Mesodermal cell (in vitro differentiated cells): ENCODE data around the gene ST8SIA6.
"Not testable (repeated sequence)": the region's sequence is repeated elsewhere in the genome, so short reads cannot be mapped to it uniquely, and the experiment has no call there.

Experiments
- H3K27ac ChIP-seq: 2 replicates; pipeline ENCODE4 v1.7.0; 2013; ENCODE audit warnings: mild to moderate bottlenecking, low read depth, low read length, moderate library complexity; ENCODE audit not compliant: severe bottlenecking
- H3K36me3 ChIP-seq: 2 replicates; pipeline ENCODE4 v1.7.1; 2013; ENCODE audit warnings: mild to moderate bottlenecking, low read length, moderate library complexity; ENCODE audit not compliant: control insufficient read depth, insufficient read depth
- H3K4me1 ChIP-seq: one replicate; pipeline ENCODE4 v1.7.1; 2013; ENCODE audit warnings: mild to moderate bottlenecking, low read length; ENCODE audit not compliant: insufficient read depth, control insufficient read depth, poor library complexity, severe bottlenecking
- H3K4me3 ChIP-seq: 2 replicates; pipeline ENCODE4 v1.7.0; 2013; ENCODE audit warnings: low read length, control low read depth, mild to moderate bottlenecking; ENCODE audit not compliant: insufficient read depth, poor library complexity, severe bottlenecking; ENCODE audit errors: extremely low read depth
- H3K9me3 ChIP-seq: 2 replicates; pipeline ENCODE4 v1.7.1; 2013; ENCODE audit warnings: mild to moderate bottlenecking, low read length, moderate library complexity; ENCODE audit not compliant: control insufficient read depth
- whole genome bisulfite sequencing, 2 experiments: methylation state at CpG; one replicate each; pipeline ENCODE4 v1.1.5; 2013; ENCODE audit warnings: missing lambda C conversion rate in 2 of 2; ENCODE audit not compliant: insufficient coverage in 2 of 2; 5-methylcytosine and 5-hydroxymethylcytosine counted together

Gene ST8SIA6

GRCh38 chr10:17436578-17436977 is 17.8 kb downstream of the ST8SIA6 start:
- not testable (repeated sequence) for H3K4me3 ChIP-seq, H3K36me3 ChIP-seq, H3K9me3 ChIP-seq, H3K27ac ChIP-seq, H3K4me1 ChIP-seq
- 89 to 93% methylated on average over 2 of the region's 2 CpGs for WGBS, 2 experiments

DNA sequence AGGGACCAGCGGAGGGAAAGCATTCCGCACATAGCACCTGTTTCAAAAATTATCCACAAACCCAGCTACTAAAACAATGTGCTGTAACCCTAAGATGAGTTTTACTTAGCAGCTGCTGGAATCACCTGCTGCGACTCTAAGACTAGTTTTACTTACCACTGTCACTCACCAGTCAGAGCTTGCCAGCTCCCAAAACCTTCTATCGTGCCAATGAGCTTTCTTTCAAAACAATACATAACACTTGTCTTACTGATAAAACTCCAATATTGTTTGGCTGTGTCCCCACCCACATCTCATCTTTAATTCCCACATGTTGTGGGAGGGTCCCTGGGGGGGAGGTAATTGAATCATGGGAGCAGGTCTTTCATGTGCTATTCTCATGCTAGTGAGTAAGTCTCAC is 18.4 kb downstream of the ST8SIA6 start:
- no peak overlapping the region for H3K27ac ChIP-seq
- no peaks in the 10 kb centered on the region for H3K4me1 ChIP-seq
- no peak overlapping the region for H3K4me3 ChIP-seq
- H3K9me3 ChIP-seq = no peaks in the 10 kb centered on the region
- 90 to 92% methylated on average over 2 to 3 of the region's 4 CpGs for WGBS, 2 experiments
- H3K36me3 ChIP-seq = no peaks in the 10 kb centered on the region

DNA sequence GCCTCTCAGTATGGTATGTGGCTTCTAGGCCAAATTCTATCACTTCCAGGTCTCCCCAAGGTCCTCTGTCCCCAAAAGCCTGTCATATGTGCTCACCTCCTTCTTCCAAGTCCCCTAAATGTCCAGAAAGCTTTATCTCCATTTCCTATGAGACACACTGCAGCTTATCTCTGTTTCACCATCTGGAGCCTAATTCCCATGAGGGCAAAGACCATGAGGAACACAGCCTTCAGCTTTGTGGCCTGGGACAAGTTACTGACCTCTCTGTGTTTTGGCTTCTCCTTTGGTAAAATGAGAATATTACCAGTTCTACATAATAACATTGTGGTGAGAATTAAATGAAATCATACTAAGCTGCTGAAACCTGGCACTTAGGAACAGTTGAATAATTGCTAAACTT is 19.2 kb downstream of the ST8SIA6 start:
- Histone ChIP-seq H3K27ac (no peak overlapping the region), H3K4me1 (no peaks in the 10 kb centered on the region), H3K36me3 (no peaks in the 10 kb centered on the region), H3K9me3 (no peaks in the 10 kb centered on the region), H3K4me3 (no peak overlapping the region)

DNA sequence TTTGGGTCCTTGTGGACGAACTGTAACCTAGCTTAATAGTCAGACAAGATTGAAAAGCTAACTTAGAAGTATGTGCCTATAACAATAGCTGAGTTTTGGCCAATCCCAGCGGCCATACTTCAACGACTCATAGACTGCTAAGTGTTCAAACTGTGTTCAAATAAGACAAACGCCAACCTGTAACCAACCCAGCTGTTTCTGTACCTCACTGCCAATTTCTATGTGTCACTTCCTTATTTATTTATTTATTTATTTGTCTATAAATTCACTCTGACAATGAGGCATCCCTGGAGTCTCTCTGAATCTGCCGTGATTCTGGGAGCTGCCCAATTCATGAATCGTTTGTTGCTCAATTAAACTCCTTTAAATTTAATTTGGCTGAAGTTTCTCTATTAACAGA is 21.7 kb downstream of the ST8SIA6 start:
- WGBS, 2 experiments = 73 to 87% methylated on average over 1 to 5 of the region's 6 CpGs
- H3K36me3 ChIP-seq = no peaks in the 10 kb centered on the region
- no peaks in the 10 kb centered on the region for H3K4me1 ChIP-seq
- no peak overlapping the region for H3K27ac ChIP-seq
- no peak overlapping the region for H3K4me3 ChIP-seq
- no peaks in the 10 kb centered on the region for H3K9me3 ChIP-seq

DNA sequence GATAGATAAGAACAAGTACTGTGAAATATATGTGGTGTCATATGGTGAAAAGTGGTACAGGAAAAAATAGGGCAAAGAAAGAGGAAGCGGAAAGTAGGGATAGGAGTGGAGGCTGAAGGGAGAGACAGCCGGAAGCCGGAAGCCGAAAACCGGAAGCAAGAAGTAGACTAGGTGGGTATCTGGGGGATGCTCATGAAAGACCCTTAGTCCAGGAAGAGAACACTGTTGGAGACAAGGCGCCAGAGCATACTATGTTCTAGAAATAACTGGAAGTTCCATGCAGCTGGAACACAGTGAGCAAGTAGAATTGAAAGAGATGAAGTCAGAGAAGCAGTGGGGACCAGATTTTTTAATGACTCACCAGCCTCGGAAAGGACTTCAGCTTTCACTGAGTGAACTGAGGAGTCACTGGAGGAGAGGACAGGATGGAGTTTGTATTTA is 22.5 kb downstream of the ST8SIA6 start:
- H3K36me3 ChIP-seq = no peaks in the 10 kb centered on the region
- no peak overlapping the region for H3K4me3 ChIP-seq
- no peaks in the 10 kb centered on the region for H3K4me1 ChIP-seq
- H3K9me3 ChIP-seq = no peaks in the 10 kb centered on the region
- H3K27ac ChIP-seq = no peak overlapping the region
- WGBS, 2 experiments = 89 to 96% methylated on average over 7 of the region's 7 CpGs

GRCh38 chr10:17430647-17431355 is 23.6 kb downstream of the ST8SIA6 start:
- 24 to 67% methylated on average over 1 to 2 of the region's 7 CpGs for WGBS, 2 experiments
- H3K4me3 ChIP-seq = no peak overlapping the region
- H3K4me1 ChIP-seq = no peaks in the 10 kb centered on the region
- H3K9me3 ChIP-seq = no peaks in the 10 kb centered on the region
- no peaks in the 10 kb centered on the region for H3K36me3 ChIP-seq
- no peak overlapping the region for H3K27ac ChIP-seq

GRCh38 chr10:17429490-17429889 is 24.9 kb downstream of the ST8SIA6 start:
- 88 to 90% methylated on average over 4 to 5 of the region's 6 CpGs for WGBS, 2 experiments
- no peaks in the 10 kb centered on the region for H3K4me1 ChIP-seq
- H3K9me3 ChIP-seq = no peaks in the 10 kb centered on the region
- H3K36me3 ChIP-seq = no peaks in the 10 kb centered on the region
- H3K4me3 ChIP-seq = no peak overlapping the region
- H3K27ac ChIP-seq = no peak overlapping the region

DNA sequence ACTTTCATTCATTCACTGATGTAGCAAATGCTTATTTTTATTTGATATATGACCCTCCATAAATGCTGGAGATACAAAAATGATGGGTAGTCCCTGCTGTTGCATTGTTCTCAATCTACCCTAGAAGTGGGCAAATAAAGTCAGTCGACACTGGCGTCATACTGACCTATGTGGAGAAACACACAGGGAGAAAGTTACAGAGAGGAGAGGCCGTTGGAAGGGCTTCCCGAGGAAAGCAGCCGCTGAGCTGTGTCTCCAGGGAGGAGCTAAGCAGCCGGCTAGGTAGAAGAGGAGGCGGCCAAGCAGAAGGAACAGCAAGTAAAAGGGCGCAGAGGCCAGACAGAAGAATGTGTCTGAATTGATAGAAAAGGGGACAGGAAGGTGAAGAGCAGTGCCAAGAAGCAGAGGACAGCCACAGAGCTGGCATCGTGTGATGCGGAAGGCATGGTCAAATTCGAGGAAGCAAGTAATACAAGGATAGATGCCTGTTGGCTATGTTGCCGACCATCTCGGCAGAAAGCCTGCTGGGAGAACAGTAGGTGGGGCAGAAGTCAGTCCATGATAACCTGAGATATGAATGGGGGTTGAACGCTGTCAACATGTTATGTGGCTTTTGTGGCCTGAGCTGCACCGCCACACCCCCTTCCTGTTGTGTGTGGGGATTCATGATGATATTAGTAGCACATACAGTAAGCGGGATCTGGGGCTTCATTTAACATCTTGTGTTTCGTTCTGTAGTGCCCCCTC is 25.9 kb downstream of the ST8SIA6 start:
- Histone ChIP-seq H3K9me3 (no peaks in the 10 kb centered on the region), H3K4me3 (no peak overlapping the region), H3K27ac (no peak overlapping the region), H3K4me1 (no peaks in the 10 kb centered on the region), H3K36me3 (no peaks in the 10 kb centered on the region)
- WGBS, 2 experiments = 85 to 89% methylated on average over 14 to 15 of the region's 17 CpGs

DNA sequence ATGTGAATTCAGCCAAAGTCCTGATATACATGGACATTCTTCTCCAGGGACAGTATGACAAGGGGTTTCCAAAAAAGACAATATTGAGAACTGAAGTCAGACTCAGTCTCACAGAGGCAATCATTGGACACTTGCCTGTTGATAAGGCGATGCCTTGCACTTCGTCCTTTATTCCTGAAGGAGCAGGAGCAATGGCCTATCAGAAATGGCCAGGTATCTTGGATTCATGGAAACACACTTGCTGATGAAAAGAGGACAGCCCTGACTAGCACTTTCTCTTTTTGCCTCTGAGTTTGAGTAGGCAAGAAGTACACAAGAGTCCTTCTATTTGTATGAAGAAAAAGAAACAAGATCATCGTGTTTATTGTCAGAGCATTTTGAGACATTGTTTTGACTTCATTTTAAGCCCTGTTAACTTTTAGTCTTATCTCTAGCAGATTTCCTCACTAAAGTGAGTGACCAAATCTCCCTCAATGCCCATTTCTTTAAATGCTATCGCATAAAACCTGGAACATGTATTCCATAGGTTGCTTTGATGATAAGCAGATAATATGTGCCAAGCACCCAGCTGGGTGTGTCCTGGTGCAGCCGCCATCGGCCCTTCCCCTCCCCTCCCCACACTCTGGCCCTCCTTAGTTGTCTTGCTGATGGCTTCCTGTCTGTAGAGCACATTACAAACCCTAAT is 26.6 kb downstream of the ST8SIA6 start:
- WGBS, 2 experiments = 84 to 86% methylated on average over 4 of the region's 6 CpGs
- no peaks in the 10 kb centered on the region for H3K36me3 ChIP-seq

GRCh38 chr10:17427201-17427600 is 27.2 kb downstream of the ST8SIA6 start:
- no peak overlapping the region for H3K27ac ChIP-seq
- H3K4me3 ChIP-seq = no peak overlapping the region
- H3K9me3 ChIP-seq = no peaks in the 10 kb centered on the region
- no peaks in the 10 kb centered on the region for H3K4me1 ChIP-seq
- WGBS, 2 experiments = 92 to 100% methylated on average over 3 of the region's 3 CpGs
- no peaks in the 10 kb centered on the region for H3K36me3 ChIP-seq

More for the DNA sequence above, 26.6 kb downstream of the ST8SIA6 start:
- Histone ChIP-seq H3K27ac (no peak overlapping the region), H3K4me3 (no peak overlapping the region), H3K4me1 (no peaks in the 10 kb centered on the region), H3K9me3 (no peaks in the 10 kb centered on the region)
